IPS-NIHi7 (cell line): Measurements from ENCODE around the gene CAPN7.

Experiments
- DNase-seq: peaks from one replicate; pipeline ENCODE4 v3.0.0; 2012; ENCODE audit warnings: mixed read lengths; ENCODE audit errors: extremely low spot score

The CAPN7 gene

GRCh38 chr3:15298504-15298903 is 92.5 kb downstream of the CAPN7 start:
- no peak for DNase-seq

GRCh38 chr3:15299036-15299435 is 93.0 kb downstream of the CAPN7 start:
- no peak for DNase-seq

- no peak for DNase-seq
Measured at GRCh38 chr3:15300323-15301078, 94.5 kb downstream of the CAPN7 start.

GRCh38 chr3:15301761-15302160 is 95.7 kb downstream of the CAPN7 start:
- DNase-seq, result no peak
